B cell (primary cell): Measurements from ENCODE around the gene NUDT15. TPM values are rescaled to one million over a fixed set of nuclear protein-coding genes. Genes with fewer than 3 reads are reported as not detected.

Experiments used
- ATAC-seq: fragments of 200-7000 bp; cut with Tn5 transposase; one replicate; pipeline ENCODE4 v1.10.0; 2021; ENCODE audit warnings: low read depth, mild to moderate bottlenecking, moderate number of reproducible peaks, moderate library complexity
- CTCF ChIA-PET: fragments of 350-600 bp; sonication (Branson Sonifier 250); formaldehyde crosslinking; loops from one replicate; lab custom pipeline; 2021; ENCODE audit warnings: antibody characterized with exemption, inconsistent platforms; lab: Charles Lee
- POLR2A ChIA-PET: fragments of 350-600 bp; sonication (Branson Sonifier 250); formaldehyde crosslinking; loops from one replicate; lab custom pipeline; 2021; ENCODE audit warnings: antibody characterized with exemption; lab: Charles Lee
- DNase-seq: peaks from one replicate; pipeline ENCODE4 v3.0.0; 2013
- H2AFZ ChIP-seq: 2 replicates; pipeline ENCODE4 v1.6.1; 2012; ENCODE audit warnings: mild to moderate bottlenecking, low read depth, low read length; ENCODE audit not compliant: insufficient read depth, poor library complexity, severe bottlenecking
- H3K27ac ChIP-seq, 2 donors: 1 replicate in 1 of 2; 2 replicates in 1 of 2; pipeline ENCODE4 v1.5.1; 2012 to 2013; ENCODE audit warnings: low read length in 2 of 2, mild to moderate bottlenecking in 2 of 2, moderate library complexity in 1 of 2
- H3K27me3 ChIP-seq, 4 experiments: fragments of 200-600 bp in 1 of 4; sonication (generic) in 1 of 4; replicated peaks in 1 of 4; 1 replicate in 2 of 4; 2 replicates in 2 of 4; pipeline versions ENCODE4 v1.6.1 to v1.7.0; 2013 to 2016; ENCODE audit warnings: low read length in 3 of 4, mild to moderate bottlenecking in 2 of 4, mixed read lengths in 1 of 4, moderate library complexity in 1 of 4; ENCODE audit not compliant: insufficient read depth in 4 of 4, control insufficient read depth in 3 of 4; ENCODE audit errors: control extremely low read depth in 1 of 4
- H3K36me3 ChIP-seq, 2 experiments: replicated peaks in 1 of 2; 1 replicate in 1 of 2; 2 replicates in 1 of 2; pipeline versions ENCODE4 v1.6.1 to v1.7.1; 2013; ENCODE audit warnings: low read length in 1 of 2; ENCODE audit not compliant: insufficient read depth in 2 of 2, control insufficient read depth in 1 of 2; ENCODE audit errors: control extremely low read depth in 1 of 2, extremely low read depth in 1 of 2
- H3K4me1 ChIP-seq, 2 donors: fragments of 200-600 bp in 1 of 2; sonication (generic) in 1 of 2; 1 replicate in 1 of 2; 2 replicates in 1 of 2; pipeline versions ENCODE4 v1.5.1 to v1.6.1; 2013 to 2017; ENCODE audit warnings: low read length in 2 of 2; ENCODE audit not compliant: control insufficient read depth in 2 of 2, insufficient read depth in 2 of 2
- H3K4me2 ChIP-seq: replicated peaks from 2 replicates; pipeline ENCODE3; 2012; ENCODE audit warnings: mild to moderate bottlenecking, low read depth, low read length; ENCODE audit not compliant: poor library complexity, severe bottlenecking
- H3K4me3 ChIP-seq, 5 experiments: fragments of 200-600 bp in 1 of 5; sonication (generic) in 1 of 5; 1 replicate in 3 of 5; 2 replicates in 2 of 5; pipeline versions ENCODE4 v1.5.1 to v1.7.0; 2011 to 2016; ENCODE audit warnings: low read length in 4 of 5, mild to moderate bottlenecking in 4 of 5, low read depth in 2 of 5, control low read depth in 1 of 5, moderate library complexity in 1 of 5; ENCODE audit not compliant: insufficient read depth in 1 of 5; ENCODE audit errors: control extremely low read depth in 1 of 5, extremely low read depth in 1 of 5
- H3K79me2 ChIP-seq: fragments of 200-600 bp; sonication (generic); one replicate; pipeline ENCODE4 v1.6.0; 2016; ENCODE audit warnings: low read length; ENCODE audit not compliant: control insufficient read depth, insufficient read depth
- H3K9ac ChIP-seq: fragments of 200-600 bp; sonication (generic); 2 replicates; pipeline ENCODE4 v1.6.1; 2017; ENCODE audit warnings: mild to moderate bottlenecking, low read length, moderate library complexity
- H3K9me3 ChIP-seq, 3 donors: one replicate each; pipeline versions ENCODE4 v1.6.1 to v1.7.1; 2013; ENCODE audit warnings: low read length in 2 of 3; ENCODE audit not compliant: control insufficient read depth in 2 of 3, insufficient read depth in 1 of 3; ENCODE audit errors: control extremely low read depth in 1 of 3
- H4K20me1 ChIP-seq: 2 replicates; pipeline ENCODE4 v1.6.0; 2012; ENCODE audit warnings: mild to moderate bottlenecking, low read length; ENCODE audit not compliant: insufficient read depth, control insufficient read depth, poor library complexity, severe bottlenecking
- H3K27ac Mint-ChIP-seq: one replicate; pipeline ENCODE4 v1.8.0; 2021; ENCODE audit warnings: mixed read lengths
- H3K27me3 Mint-ChIP-seq: one replicate; pipeline ENCODE4 v1.8.0; 2021; ENCODE audit warnings: mixed read lengths
- H3K4me1 Mint-ChIP-seq: one replicate; pipeline ENCODE4 v1.8.0; 2021; ENCODE audit warnings: mixed read lengths
- H3K4me3 Mint-ChIP-seq: one replicate; pipeline ENCODE4 v1.8.0; 2021; ENCODE audit warnings: mixed read lengths
- H3K9me3 Mint-ChIP-seq: one replicate; pipeline ENCODE4 v1.8.0; 2022; ENCODE audit warnings: mixed read lengths; ENCODE audit not compliant: insufficient read depth
- CTCF ChIP-seq: fragments of 200-600 bp; IDR thresholded peaks from one replicate; pipeline ENCODE4 v1.8.0; 2022; ENCODE audit warnings: antibody characterized with exemption, mild to moderate bottlenecking
- EZH2 ChIP-seq: IDR thresholded peaks from 2 replicates; pipeline ENCODE4 v1.6.1; 2012; ENCODE audit warnings: borderline replicate concordance, low read depth, mild to moderate bottlenecking, moderate library complexity, low read length; ENCODE audit not compliant: insufficient read depth, poor library complexity, severe bottlenecking
- WGBS: methylation state at CpG from one replicate; pipeline ENCODE4 v1.1.5; 2013; ENCODE audit warnings: missing lambda C conversion rate; ENCODE audit not compliant: insufficient coverage; 5-methylcytosine and 5-hydroxymethylcytosine counted together
- intact Hi-C: fragments of 100-400 bp; cut with micrococcal nuclease; formaldehyde crosslinking; loops from one replicate; pipeline ENCODE4 v1.10.0; 2022
- polyA plus RNA-seq: library from polyadenylated mRNA; depleted of rRNA; stranded (reverse); fragments of >200 nt; gene quantifications from 2 replicates; pipeline ENCODE4 v1.2.3, GENCODE V29; 2012
- total RNA-seq, 2 donors: library from RNA; stranded (reverse); fragments of 120-200 nt in 1 of 2; gene quantifications; 1 replicate in 1 of 2; 2 replicates in 1 of 2; pipeline versions ENCODE4 v1.2.3 to v1.2.4, GENCODE V29; 2013 to 2022

Gene NUDT15
- total and polyA plus RNA-seq, 2 donors (not counting 1 experiment from before 2014, with no cell fraction given) = 4.2 to 6.0 TPM

- Histone ChIP-seq H3K79me2 (peaks cover 64% of the 10 kb centered on the region), H2AFZ (no peak overlapping the region), H4K20me1 (peaks cover 8% of the 10 kb centered on the region), H3K27me3 (no peaks in the 10 kb centered on the region), H3K4me1 (peaks cover 13% of the 10 kb centered on the region in 2 donors), H3K9ac (no peak overlapping the region), H3K36me3 (peaks cover 0 to 22% of the 10 kb centered on the region in 2 experiments), H3K9me3 (no peaks in the 10 kb centered on the region), H3K27ac (no peak overlapping the region), H3K4me3 (no peak overlapping the region), H3K4me2 (no peak overlapping the region)
- no peak for TF ChIP-seq EZH2
- no peak for TF ChIP-seq CTCF
- Mint-ChIP-seq H3K27me3 (no peaks in the 10 kb centered on the region), H3K27ac (no peak overlapping the region), H3K4me1 (peaks cover 30% of the 10 kb centered on the region), H3K9me3 (no peaks in the 10 kb centered on the region), H3K4me3 (no peak overlapping the region)
- ATAC-seq (no peak), DNase-seq (no peak)
- WGBS = 100% methylated on average over 1 of the region's 2 CpGs
- ChIA-PET CTCF (no interaction called here), POLR2A (no interaction called here)
- intact Hi-C loops = no loop called here
Observed at GRCh38 chr13:47997384-47997783, 40.1 kb upstream of the NUDT15 start.

GRCh38 chr13:47999973-48000372 lies 37.6 kb upstream of the NUDT15 start:
- Mint-ChIP-seq H3K9me3 (no peaks in the 10 kb centered on the region), H3K27me3 (no peaks in the 10 kb centered on the region), H3K4me3 (peak overlapping the region; percentile 95), H3K27ac (no peak overlapping the region), H3K4me1 (peaks cover 30% of the 10 kb centered on the region)
- peaks cover 0 to 8% of the 10 kb centered on the region in 2 experiments for H3K36me3 ChIP-seq
- peak overlapping the region; percentile 81 for H3K4me2 ChIP-seq
- H3K9ac ChIP-seq = peak overlapping the region; percentile 89
- H4K20me1 ChIP-seq = peaks cover 8% of the 10 kb centered on the region
- no peaks in the 10 kb centered on the region for H3K27me3 ChIP-seq
- H3K27ac ChIP-seq = no peak overlapping the region
- peaks cover 48% of the 10 kb centered on the region for H3K79me2 ChIP-seq
- ATAC-seq (no peak), DNase-seq (no peak)
- H3K4me3 ChIP-seq = peak overlapping the region in 4 of 5 experiments; percentile 72 to 84 (median 78)
- intact Hi-C loops = loop anchor here (2.0 to 10.0 kb wide), 3 partner anchors 975 to 1945 kb away; partner anchors contain the start of genes FNDC3A and ZC3H13
- peak overlapping the region; percentile 97 for H2AFZ ChIP-seq
- no CpG with 5 or more reads among the region's 5 CpGs for WGBS
- peaks cover 13% of the 10 kb centered on the region in 2 donors for H3K4me1 ChIP-seq
- ChIA-PET CTCF (interaction anchor here (1.2 kb wide), 1 partner anchor 11 kb away, joined by 5 read pairs; no protein-coding TSS in a partner anchor), POLR2A (no interaction called here)
- TF ChIP-seq EZH2 (no peak), CTCF (no peak)
- no peaks in the 10 kb centered on the region for H3K9me3 ChIP-seq
